NK-92 treated with Interleukin-12 subunit alpha and Interleukin-12 subunit beta, amount 100 ng/mL, for 24 hours (cell line): ENCODE results near the gene CCL26.

Experiments used
- DNase-seq: peaks from one replicate; lab custom pipeline; 2025; lab: John Stamatoyannopoulos, UW

The CCL26 gene, protein sequence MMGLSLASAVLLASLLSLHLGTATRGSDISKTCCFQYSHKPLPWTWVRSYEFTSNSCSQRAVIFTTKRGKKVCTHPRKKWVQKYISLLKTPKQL

GRCh38 chr7:75772081-75773077, at the start of gene CCL26:
CCL26 (minus strand) TSS chr7:75772211; CDS start chr7:75772176, 35 bp downstream.
- DNase-seq = no peak

DNA sequence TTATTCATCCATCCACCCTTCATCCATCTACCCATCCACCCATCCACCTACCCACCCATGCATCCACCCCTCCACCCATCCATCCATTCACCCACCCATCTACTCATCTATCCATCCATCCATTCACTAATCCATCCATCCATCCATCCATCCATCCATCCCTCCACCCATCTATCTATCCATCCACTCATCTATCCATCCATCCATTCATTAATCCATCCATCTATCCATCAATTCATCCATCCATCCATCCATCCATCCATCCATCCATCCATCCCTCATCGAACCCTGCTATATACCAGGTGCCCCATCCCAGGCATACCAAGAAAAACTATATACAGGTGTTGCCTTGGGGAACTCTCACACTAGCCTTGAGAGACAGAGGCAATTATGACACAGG, 48.7 kb upstream of the CCL26 start:
- DNase-seq = no peak

DNA sequence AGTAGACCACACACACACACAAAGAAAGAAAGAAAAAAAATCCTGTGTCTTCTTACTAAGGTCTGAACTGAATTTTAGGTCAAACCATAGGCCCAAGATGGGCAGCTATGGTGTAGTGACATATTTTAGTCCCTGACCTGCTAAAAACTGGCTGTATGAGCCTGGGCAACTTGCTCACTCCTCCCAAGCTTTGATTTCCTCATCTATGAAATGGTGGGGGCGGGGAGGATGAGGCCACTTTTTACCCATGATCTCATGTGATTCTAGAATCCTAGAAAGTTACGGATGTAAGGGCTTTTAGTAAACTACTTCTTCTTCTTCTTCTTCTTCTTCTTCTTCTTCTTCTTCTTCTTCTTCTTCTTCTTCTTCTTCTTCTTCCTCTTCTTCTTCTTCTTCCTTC, 47.7 kb upstream of the CCL26 start:
- DNase-seq = no peak

DNA sequence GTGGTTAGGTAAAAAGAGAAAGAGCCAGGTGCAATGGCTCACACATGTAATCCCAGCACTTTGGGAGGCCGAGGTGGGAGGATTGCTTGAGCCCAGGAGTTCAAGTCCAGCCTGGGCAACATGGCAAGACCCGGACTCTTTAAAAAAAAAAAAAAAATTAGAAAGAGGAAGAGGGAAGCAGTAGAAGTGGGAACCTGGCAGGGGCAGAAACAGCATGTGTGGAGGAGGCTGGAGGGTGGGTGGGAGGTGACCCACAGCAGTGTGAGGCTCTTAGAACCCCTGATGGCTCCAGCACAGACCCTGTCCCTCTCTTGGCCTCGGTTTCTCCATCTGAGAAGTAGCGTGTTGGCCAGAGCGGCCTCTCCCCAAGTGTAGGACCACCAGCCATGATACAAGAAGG, 46.5 kb upstream of the CCL26 start:
- no peak for DNase-seq

DNA sequence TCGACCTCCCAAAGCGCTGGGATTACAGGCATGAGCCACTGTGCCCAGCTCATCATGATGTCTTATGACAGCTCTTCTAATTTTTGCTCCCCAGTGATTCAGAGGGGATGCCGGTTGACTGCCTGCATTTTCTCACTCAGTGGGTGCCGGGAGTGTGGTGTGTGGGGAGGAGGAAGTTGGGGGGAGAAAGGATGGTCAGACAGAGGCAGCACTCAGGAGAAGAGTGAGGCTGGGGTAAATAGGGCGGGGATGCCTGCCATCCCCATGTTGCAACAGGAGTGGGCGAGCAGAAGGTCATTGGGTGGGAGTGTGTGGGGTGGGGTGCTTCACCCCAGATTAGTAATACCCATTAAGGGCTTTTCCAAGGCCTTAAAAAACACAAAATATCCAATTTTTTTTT, 45.1 kb upstream of the CCL26 start:
- DNase-seq = no peak

- no peak for DNase-seq
These were observed 43.5 kb upstream of the CCL26 start for GRCh38 chr7:75815418-75816064.

GRCh38 chr7:75814407-75814947, 42.5 kb upstream of the CCL26 start:
- no peak for DNase-seq

DNA sequence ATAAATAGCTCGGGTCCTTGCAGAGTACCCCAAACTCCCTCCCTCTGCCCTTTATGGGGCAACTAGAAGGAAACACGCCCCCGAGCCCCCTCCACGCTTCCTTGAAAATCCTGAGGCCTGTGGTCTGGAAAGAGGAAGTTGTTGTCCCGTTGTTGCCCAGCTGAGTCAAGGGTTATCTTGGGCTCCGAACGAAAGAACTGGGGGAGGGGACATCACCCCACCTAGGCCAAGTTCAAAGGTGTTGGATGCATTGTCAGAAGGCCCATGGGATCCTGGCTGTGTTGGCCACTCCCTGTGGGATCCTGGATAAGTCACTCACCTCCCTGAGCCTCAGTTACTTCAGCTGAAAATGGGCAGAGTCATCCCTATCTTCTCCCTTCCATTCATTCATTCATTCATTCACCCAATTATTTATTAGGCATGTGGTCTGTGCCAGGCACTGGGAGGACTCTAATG, 41.8 kb upstream of the CCL26 start, which contains the start of gene CCL24:
CCL24 (minus strand) TSS at position 26 of the 456 bp plus-strand sequence. CDS start 91 bp downstream, outside the sequence.
- no peak for DNase-seq

- no peak for DNase-seq
These were observed 41.1 kb upstream of the CCL26 start for GRCh38 chr7:75813084-75813483.

- no peak for DNase-seq
These were observed 40.1 kb upstream of the CCL26 start for GRCh38 chr7:75811894-75812678.

DNA sequence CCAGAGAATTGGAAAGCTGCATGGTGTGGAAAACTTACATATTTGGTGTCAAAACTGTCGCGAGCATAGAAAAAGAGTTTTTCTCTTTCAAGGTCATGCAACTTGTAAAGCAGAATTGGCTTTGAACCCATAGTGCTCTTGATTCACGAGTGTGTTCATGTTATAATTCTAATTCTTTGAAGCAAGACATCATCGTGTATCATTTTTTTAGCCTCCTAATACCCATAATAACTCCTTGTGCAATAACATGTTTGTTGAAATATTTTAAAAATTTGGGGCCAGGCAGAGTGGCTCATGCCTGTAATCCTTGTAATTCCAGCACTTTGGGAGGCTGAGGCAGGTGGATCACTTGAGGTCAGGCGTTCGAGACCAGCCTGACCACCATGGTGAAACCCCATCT, 37.4 kb upstream of the CCL26 start:
- DNase-seq = no peak

DNA sequence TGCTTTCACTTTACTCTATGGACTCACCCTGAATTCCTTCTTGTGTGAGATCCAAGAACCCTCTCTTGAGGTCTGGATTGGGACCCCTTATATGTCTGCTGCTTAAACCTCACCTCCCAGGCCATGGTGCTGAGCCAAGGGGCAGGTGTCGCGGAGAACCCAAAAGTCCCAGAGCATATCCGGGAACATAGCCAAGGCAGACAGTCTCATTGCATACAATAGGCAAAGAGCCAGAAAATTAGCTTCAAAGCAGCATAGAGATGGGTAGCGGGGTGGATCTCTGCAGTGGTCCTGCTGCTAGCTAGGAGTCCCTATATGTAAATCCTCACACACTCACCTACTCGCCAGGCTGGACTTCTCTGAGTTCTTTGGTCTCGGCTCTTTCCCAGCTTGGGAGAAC, 36.1 kb upstream of the CCL26 start:
- DNase-seq = no peak

- DNase-seq = no peak
These were observed 35.4 kb upstream of the CCL26 start for GRCh38 chr7:75807452-75807851.

GRCh38 chr7:75806560-75807307, 34.7 kb upstream of the CCL26 start:
- DNase-seq = no peak

GRCh38 chr7:75804705-75805104, 32.7 kb upstream of the CCL26 start:
- no peak for DNase-seq

DNA sequence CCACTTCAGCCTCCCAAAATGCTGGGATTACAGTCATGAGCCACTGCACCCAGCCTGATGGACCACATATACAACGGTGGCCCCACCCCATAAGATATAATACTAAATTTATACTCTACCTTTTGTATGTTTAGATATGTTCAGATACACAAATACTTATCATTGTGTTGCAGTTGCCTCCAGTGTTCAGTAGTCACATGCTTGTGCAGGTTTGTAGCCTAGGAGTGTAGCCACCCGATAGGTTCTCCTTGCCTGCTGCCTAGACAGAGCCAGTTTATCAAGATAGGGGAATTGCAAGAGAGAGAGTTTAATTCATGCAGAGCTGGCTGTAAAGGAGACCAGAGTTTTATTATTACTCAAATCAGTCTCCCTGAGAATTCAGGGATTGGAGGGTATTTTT, 32.0 kb upstream of the CCL26 start:
- no peak for DNase-seq

GRCh38 chr7:75802552-75802821, 30.5 kb upstream of the CCL26 start:
- no peak for DNase-seq

GRCh38 chr7:75798770-75799169, 26.8 kb upstream of the CCL26 start:
- no peak for DNase-seq

DNA sequence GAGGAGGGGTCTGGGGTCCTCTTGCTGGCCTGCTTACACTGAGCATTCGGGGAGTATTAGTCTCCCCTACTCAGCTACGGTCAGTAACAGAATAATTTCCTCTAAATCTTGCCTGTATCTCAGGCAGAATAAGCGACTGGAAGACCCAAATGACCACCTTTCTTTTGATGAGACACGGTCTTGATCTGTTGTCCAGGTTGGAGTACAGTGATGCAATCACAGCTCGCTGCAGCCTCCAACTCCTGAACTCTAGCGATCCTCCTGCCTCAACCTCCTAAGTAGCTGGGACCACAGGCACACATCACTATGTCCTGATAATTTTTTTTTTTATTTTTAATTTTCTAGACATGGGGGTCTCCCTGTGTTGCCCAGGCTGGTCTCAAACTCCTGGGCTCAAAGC, 24.4 kb upstream of the CCL26 start:
- no peak for DNase-seq

- DNase-seq = no peak
These were observed 23.8 kb upstream of the CCL26 start for GRCh38 chr7:75795831-75796285.

DNA sequence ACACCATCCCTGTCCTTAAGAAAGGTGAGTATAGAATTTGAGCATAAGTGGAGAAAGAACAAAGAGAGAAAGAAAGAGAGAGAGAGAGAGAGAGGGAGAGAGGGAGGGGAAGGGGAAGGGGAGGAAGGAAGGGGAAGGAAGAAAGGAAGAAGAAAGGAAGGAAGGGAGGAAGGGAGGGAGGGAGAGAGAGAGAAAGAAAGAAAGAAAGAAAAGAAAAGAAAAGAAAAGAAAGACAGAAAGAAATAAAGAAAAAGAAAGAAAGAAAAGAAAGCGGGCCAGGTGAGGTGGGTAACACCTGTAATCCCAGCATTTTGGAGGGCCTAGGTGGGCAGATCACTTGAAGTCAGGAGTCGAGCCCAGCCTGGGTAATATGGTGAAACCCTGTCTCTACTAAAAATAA, 21.7 kb upstream of the CCL26 start:
- no peak for DNase-seq
